ENCODE measurements around the gene SETDB2. TPM values are rescaled to one million over a fixed set of nuclear protein-coding genes. Genes with fewer than 3 reads are reported as not detected.

Gene SETDB2
- total and polyA plus RNA-seq, 4 donors = 11.9 to 22.0 (median 15.7) TPM

GRCh38 chr13:49536144-49536873, 92.2 kb downstream of the SETDB2 start:
- Histone ChIP-seq H3K4me1 (ENCODE audit: control insufficient read depth, insufficient read depth, low read length) (no peaks in the 10 kb centered on the region), H3K4me3 (ENCODE audit: low read depth, low read length) (no peak overlapping the region), H3K9me3 (ENCODE audit: control insufficient read depth, insufficient read depth, low read length) (no peaks in the 10 kb centered on the region), H3K27me3 (ENCODE audit: control insufficient read depth, insufficient read depth, low read length) (no peaks in the 10 kb centered on the region), H3K36me3 (ENCODE audit: control insufficient read depth, insufficient read depth, low read length) (peaks cover 3% of the 10 kb centered on the region), H3K27ac (ENCODE audit: low read depth, low read length) (no peak overlapping the region)
- DNase-seq (ENCODE audit: low read depth in 4 of 6, low spot score in 6 of 6) = no peak
- WGBS (ENCODE audit: insufficient coverage) = 80% methylated on average over 3 of the region's 7 CpGs

- H3K36me3 ChIP-seq (ENCODE audit: control insufficient read depth, insufficient read depth, low read length) = peaks cover 6% of the 10 kb centered on the region
- no peak overlapping the region for H3K27ac ChIP-seq (ENCODE audit: low read depth, low read length)
- DNase-seq (ENCODE audit: low read depth in 4 of 6, low spot score in 6 of 6) = no peak
- no peaks in the 10 kb centered on the region for H3K9me3 ChIP-seq (ENCODE audit: control insufficient read depth, insufficient read depth, low read length)
- H3K4me3 ChIP-seq (ENCODE audit: low read depth, low read length) = no peak overlapping the region
- WGBS (ENCODE audit: insufficient coverage) = 100% methylated on average over 1 of the region's 2 CpGs
- H3K27me3 ChIP-seq (ENCODE audit: control insufficient read depth, insufficient read depth, low read length) = no peaks in the 10 kb centered on the region
- no peaks in the 10 kb centered on the region for H3K4me1 ChIP-seq (ENCODE audit: control insufficient read depth, insufficient read depth, low read length)
These were observed 94.3 kb downstream of the SETDB2 start for GRCh38 chr13:49538404-49538803.

GRCh38 chr13:49539313-49539712, 95.2 kb downstream of the SETDB2 start:
- H3K9me3 ChIP-seq (ENCODE audit: control insufficient read depth, insufficient read depth, low read length) = no peaks in the 10 kb centered on the region
- DNase-seq (ENCODE audit: low read depth in 4 of 6, low spot score in 6 of 6) = no peak
- no peak overlapping the region for H3K27ac ChIP-seq (ENCODE audit: low read depth, low read length)
- H3K4me1 ChIP-seq (ENCODE audit: control insufficient read depth, insufficient read depth, low read length) = no peaks in the 10 kb centered on the region
- H3K27me3 ChIP-seq (ENCODE audit: control insufficient read depth, insufficient read depth, low read length) = no peaks in the 10 kb centered on the region
- 100% methylated on average over 1 of the region's 5 CpGs for WGBS (ENCODE audit: insufficient coverage)
- H3K4me3 ChIP-seq (ENCODE audit: low read depth, low read length) = no peak overlapping the region
- peaks cover 13% of the 10 kb centered on the region for H3K36me3 ChIP-seq (ENCODE audit: control insufficient read depth, insufficient read depth, low read length)

- no peaks in the 10 kb centered on the region for H3K27me3 ChIP-seq (ENCODE audit: control insufficient read depth, insufficient read depth, low read length)
- no peak overlapping the region for H3K27ac ChIP-seq (ENCODE audit: low read depth, low read length)
- H3K36me3 ChIP-seq (ENCODE audit: control insufficient read depth, insufficient read depth, low read length) = peaks cover 13% of the 10 kb centered on the region
- DNase-seq (ENCODE audit: low read depth in 4 of 6, low spot score in 6 of 6) = no peak
- H3K9me3 ChIP-seq (ENCODE audit: control insufficient read depth, insufficient read depth, low read length) = no peaks in the 10 kb centered on the region
- WGBS (ENCODE audit: insufficient coverage) = 100% methylated on average over 1 of the region's 3 CpGs
- no peaks in the 10 kb centered on the region for H3K4me1 ChIP-seq (ENCODE audit: control insufficient read depth, insufficient read depth, low read length)
- no peak overlapping the region for H3K4me3 ChIP-seq (ENCODE audit: low read depth, low read length)
These were observed 95.7 kb downstream of the SETDB2 start for GRCh38 chr13:49539746-49540145.

GRCh38 chr13:49540552-49540951, 96.5 kb downstream of the SETDB2 start:
- 83% methylated on average over 6 of the region's 7 CpGs for WGBS (ENCODE audit: insufficient coverage)
- Histone ChIP-seq H3K9me3 (ENCODE audit: control insufficient read depth, insufficient read depth, low read length) (no peaks in the 10 kb centered on the region), H3K27ac (ENCODE audit: low read depth, low read length) (no peak overlapping the region), H3K36me3 (ENCODE audit: control insufficient read depth, insufficient read depth, low read length) (peaks cover 13% of the 10 kb centered on the region), H3K27me3 (ENCODE audit: control insufficient read depth, insufficient read depth, low read length) (no peaks in the 10 kb centered on the region), H3K4me1 (ENCODE audit: control insufficient read depth, insufficient read depth, low read length) (no peaks in the 10 kb centered on the region), H3K4me3 (ENCODE audit: low read depth, low read length) (no peak overlapping the region)
- no peak for DNase-seq (ENCODE audit: low read depth in 4 of 6, low spot score in 6 of 6)

- H3K27ac ChIP-seq (ENCODE audit: low read depth, low read length) = no peak overlapping the region
- DNase-seq (ENCODE audit: low read depth in 4 of 6, low spot score in 6 of 6) = no peak
- H3K4me3 ChIP-seq (ENCODE audit: low read depth, low read length) = no peak overlapping the region
- peaks cover 19% of the 10 kb centered on the region for H3K36me3 ChIP-seq (ENCODE audit: control insufficient read depth, insufficient read depth, low read length)
- no peaks in the 10 kb centered on the region for H3K9me3 ChIP-seq (ENCODE audit: control insufficient read depth, insufficient read depth, low read length)
- H3K4me1 ChIP-seq (ENCODE audit: control insufficient read depth, insufficient read depth, low read length) = no peaks in the 10 kb centered on the region
- no peaks in the 10 kb centered on the region for H3K27me3 ChIP-seq (ENCODE audit: control insufficient read depth, insufficient read depth, low read length)
- 96% methylated on average over 3 of the region's 3 CpGs for WGBS (ENCODE audit: insufficient coverage)
These were observed 99.6 kb downstream of the SETDB2 start for GRCh38 chr13:49543656-49544055.

Other genes with a start within 250 kb of the SETDB2 start
- gene MLNR, start 223.9 kb upstream of the SETDB2 start, total RNA-seq = not detected
- gene MLNR, start 223.9 kb upstream of the SETDB2 start, polyA plus RNA-seq (ENCODE audit: insufficient read length in 2 of 2) = under 1 TPM in 1 of 2 donors, not detected in 1; 0.21 TPM
- 10 to 100 TPM; 11.1 to 13.8 TPM for gene CDADC1, start 196.3 kb upstream of the SETDB2 start, total RNA-seq
- 10 to 100 TPM; 15.8 to 20.1 TPM for gene CDADC1, start 196.3 kb upstream of the SETDB2 start, polyA plus RNA-seq (ENCODE audit: insufficient read length in 2 of 2)
- 10 to 100 TPM; 38.8 to 44.1 TPM for gene CAB39L, start 210 bp upstream of the SETDB2 start, total RNA-seq
- gene CAB39L, start 210 bp upstream of the SETDB2 start, polyA plus RNA-seq (ENCODE audit: insufficient read length in 2 of 2) = 10 to 100 TPM; 31.8 to 34.2 TPM
- gene PHF11, start 51.7 kb downstream of the SETDB2 start, total RNA-seq = 10 to 100 TPM; 20.5 to 26.2 TPM
- gene PHF11, start 51.7 kb downstream of the SETDB2 start, polyA plus RNA-seq (ENCODE audit: insufficient read length in 2 of 2) = 10 to 100 TPM; 29.7 to 34.0 TPM
- 10 to 100 TPM; 24.0 to 29.1 TPM for gene RCBTB1, start 141.3 kb downstream of the SETDB2 start, total RNA-seq
- gene RCBTB1, start 141.3 kb downstream of the SETDB2 start, polyA plus RNA-seq (ENCODE audit: insufficient read length in 2 of 2) = 10 to 100 TPM; 39.7 to 47.6 TPM
- gene ARL11, start 184.2 kb downstream of the SETDB2 start, total RNA-seq = under 1 TPM; 0.44 to 0.79 TPM
- under 1 TPM; 0.24 to 0.32 TPM for gene ARL11, start 184.2 kb downstream of the SETDB2 start, polyA plus RNA-seq (ENCODE audit: insufficient read length in 2 of 2)
- 10 to 100 TPM; 38.3 to 44.6 TPM for gene EBPL, start 247.2 kb downstream of the SETDB2 start, total RNA-seq
- 10 to 100 TPM; 42.1 to 44.4 TPM for gene EBPL, start 247.2 kb downstream of the SETDB2 start, polyA plus RNA-seq (ENCODE audit: insufficient read length in 2 of 2)

Measured in spinal cord (tissue), 10 donors.